A549 (cell line): ENCODE measurements around the gene MEF2A. TPM values are rescaled to one million over a fixed set of nuclear protein-coding genes. Genes with fewer than 3 reads are reported as not detected.

ENCODE experiments used
- ATAC-seq, 2 experiments: fragments of 200-7000 bp in 1 of 2; fragments of >200 bp in 1 of 2; cut with Nextera tagmentation in 1 of 2; cut with Tn5 transposase in 1 of 2; 3 replicates each; pipeline versions ENCODE4 v1.8.0 to v1.9.1; 2018 to 2020; ENCODE audit warnings: mild to moderate bottlenecking in 1 of 2, moderate library complexity in 1 of 2
- CTCF ChIA-PET: fragments of 300-600 bp; sonication (Branson Sonifier 250); formaldehyde crosslinking; extraction: SDS; loops from one replicate; lab custom pipeline; 2021; ENCODE audit warnings: antibody characterized with exemption, inconsistent platforms; lab: Yijun Ruan, JAX
- POLR2A ChIA-PET: fragments of 350-600 bp; formaldehyde crosslinking; extraction: SDS; loops from one replicate; lab custom pipeline; 2021; ENCODE audit warnings: antibody characterized with exemption, inconsistent platforms; lab: Yijun Ruan, JAX
- DNase-seq, 2 experiments: peaks; one replicate each; pipeline versions ENCODE4 v3.0.0 to v3.0.0-alpha.2; 2011 to 2016; ENCODE audit warnings: low read depth in 1 of 2, low spot score in 1 of 2
- FAIRE-seq: peaks from 2 replicates; lab custom pipeline; 2011; peaks lifted over from hg19 to GRCh38; lab: Jason Lieb, UNC
- H3K27ac ChIP-seq, 2 experiments: fragments of >200 bp; sonication (Bioruptor Twin); formaldehyde crosslinking; 3 replicates each; pipeline ENCODE4 v1.5.1; 2016 to 2017
- H3K4me1 ChIP-seq: fragments of >200 bp; sonication (Bioruptor Twin); formaldehyde crosslinking; 3 replicates; pipeline ENCODE4 v1.6.1; 2016
- H3K4me2 ChIP-seq: fragments of >200 bp; sonication (Bioruptor Twin); formaldehyde crosslinking; 3 replicates; pipeline ENCODE4 v1.6.1; 2016
- H3K4me3 ChIP-seq: fragments of >200 bp; sonication (Bioruptor Twin); formaldehyde crosslinking; 3 replicates; pipeline ENCODE4 v1.5.1; 2016
- H3K9me3 ChIP-seq: fragments of >200 bp; sonication (Bioruptor Twin); formaldehyde crosslinking; 3 replicates; pipeline ENCODE4 v1.6.1; 2016
- BHLHE40 ChIP-seq: IDR thresholded peaks from 2 replicates; pipeline ENCODE4 v1.6.1; 2012; ENCODE audit warnings: low read depth, low read length, inconsistent platforms
- CBX2 ChIP-seq: fragments of 200-600 bp; sonication (generic); IDR thresholded peaks from 2 replicates; pipeline ENCODE4 v1.6.1; 2016; ENCODE audit warnings: low read depth, mild to moderate bottlenecking, borderline replicate concordance
- E2F6 ChIP-seq: IDR thresholded peaks from 2 replicates; pipeline ENCODE4 v1.6.1; 2012; ENCODE audit warnings: low read depth, borderline replicate concordance
- EHF ChIP-seq: fragments of 250-450 bp; sonication (Bioruptor Pico); IDR thresholded peaks from 2 replicates; pipeline ENCODE4 v1.5.0; 2020; ENCODE audit warnings: mild to moderate bottlenecking
- HEYL ChIP-seq: fragments of 250-450 bp; sonication (Bioruptor Pico); IDR thresholded peaks from 2 replicates; pipeline ENCODE4 v1.8.0; 2021; ENCODE audit warnings: mild to moderate bottlenecking, moderate library complexity
- HOXB13 ChIP-seq: fragments of 250-450 bp; sonication (Bioruptor Pico); IDR thresholded peaks from 2 replicates; pipeline ENCODE4 v1.5.0; 2020; ENCODE audit warnings: low read depth, mild to moderate bottlenecking, moderate library complexity
- HOXB5 ChIP-seq: fragments of 250-450 bp; sonication (Bioruptor Pico); IDR thresholded peaks from 2 replicates; pipeline ENCODE4 v1.5.0; 2020; ENCODE audit warnings: mild to moderate bottlenecking, moderate library complexity
- KDM1A ChIP-seq: fragments of 200-600 bp; sonication (generic); IDR thresholded peaks from 2 replicates; pipeline ENCODE4 v1.6.1; 2016; ENCODE audit warnings: low read depth, mild to moderate bottlenecking
- KDM5A ChIP-seq: fragments of 200-600 bp; sonication (generic); IDR thresholded peaks from 2 replicates; pipeline ENCODE4 v1.6.1; 2016; ENCODE audit warnings: antibody characterized with exemption, mild to moderate bottlenecking
- MAFK ChIP-seq: fragments of 450-650 bp; IDR thresholded peaks from 2 replicates; pipeline ENCODE4 v1.6.1; 2014; ENCODE audit not compliant: partially characterized antibody
- MAZ ChIP-seq: fragments of 150-350 bp; IDR thresholded peaks from 2 replicates; pipeline ENCODE4 v1.6.1; 2014; ENCODE audit warnings: antibody characterized with exemption, low read depth, low read length, borderline replicate concordance
- NFE2L2 ChIP-seq: fragments of 150-350 bp; conservative IDR thresholded peaks from 2 replicates; pipeline ENCODE4 v1.6.1; 2014; ENCODE audit warnings: low read length
- RNF2 ChIP-seq: fragments of 200-600 bp; sonication (generic); IDR thresholded peaks from 2 replicates; pipeline ENCODE4 v1.6.1; 2016; ENCODE audit warnings: low read depth, mild to moderate bottlenecking, antibody characterized with exemption, moderate library complexity, borderline replicate concordance
- SREBF2 ChIP-seq: fragments of 450-650 bp; IDR thresholded peaks from 2 replicates; pipeline ENCODE4 v1.6.1; 2014; ENCODE audit warnings: mild to moderate bottlenecking, moderate library complexity
- ZC3H11A ChIP-seq: fragments of 450-650 bp; IDR thresholded peaks from 2 replicates; pipeline ENCODE4 v1.6.1; 2014; ENCODE audit warnings: antibody characterized with exemption, mild to moderate bottlenecking
- ZNF302 ChIP-seq: fragments of 250-450 bp; sonication (Bioruptor Pico); IDR thresholded peaks from 2 replicates; pipeline ENCODE4 v1.9.0; 2021; ENCODE audit warnings: inconsistent platforms, mild to moderate bottlenecking, moderate library complexity
- WGBS: methylation state at CpG from one replicate; pipeline ENCODE4 v1.1.6; 2017; ENCODE audit errors: missing lambda C conversion rate; 5-methylcytosine and 5-hydroxymethylcytosine counted together
- polyA plus RNA-seq, 4 experiments: library from polyadenylated mRNA; depleted of rRNA in 3 of 4; stranded (reverse); fragments of >200 nt; fragmentation: RNase III in 1 of 4; extraction: RNeasy Plus Mini Kit Qiagen cat#74134 plus additional on column Dnase treatment in 1 of 4; gene quantifications; 2 replicates in 3 of 4; 3 replicates in 1 of 4; pipeline ENCODE4 v1.2.3, GENCODE V29; 2011 to 2017
- TF ChIP-seq, protein P1 (sequence below): fragments of 250-450 bp; sonication (Bioruptor Pico); IDR thresholded peaks from 2 replicates; pipeline ENCODE4 v1.5.0; 2021; ENCODE audit warnings: mild to moderate bottlenecking, moderate library complexity, borderline replicate concordance
- TF ChIP-seq, protein P2 (sequence below): IDR thresholded peaks from 2 replicates; pipeline ENCODE4 v1.6.1; 2012
- TF ChIP-seq, protein P3 (sequence below): fragments of >200 bp; sonication (Bioruptor Twin); formaldehyde crosslinking; IDR thresholded peaks from 2 replicates; pipeline ENCODE4 v1.6.1; 2016
- TF ChIP-seq, protein P4 (sequence below): fragments of 450-650 bp; IDR thresholded peaks from 2 replicates; pipeline ENCODE4 v1.6.1; 2014; ENCODE audit warnings: antibody characterized with exemption
- TF ChIP-seq, protein P5 (sequence below): fragments of >200 bp; sonication (Bioruptor Twin); formaldehyde crosslinking; IDR thresholded peaks from 3 replicates; pipeline ENCODE4 v1.5.1; 2016

The MEF2A gene
- polyA plus RNA-seq, 2 of the 4 experiments (the other 2 are of a cell fraction): 15.0 to 43.4 TPM

DNA sequence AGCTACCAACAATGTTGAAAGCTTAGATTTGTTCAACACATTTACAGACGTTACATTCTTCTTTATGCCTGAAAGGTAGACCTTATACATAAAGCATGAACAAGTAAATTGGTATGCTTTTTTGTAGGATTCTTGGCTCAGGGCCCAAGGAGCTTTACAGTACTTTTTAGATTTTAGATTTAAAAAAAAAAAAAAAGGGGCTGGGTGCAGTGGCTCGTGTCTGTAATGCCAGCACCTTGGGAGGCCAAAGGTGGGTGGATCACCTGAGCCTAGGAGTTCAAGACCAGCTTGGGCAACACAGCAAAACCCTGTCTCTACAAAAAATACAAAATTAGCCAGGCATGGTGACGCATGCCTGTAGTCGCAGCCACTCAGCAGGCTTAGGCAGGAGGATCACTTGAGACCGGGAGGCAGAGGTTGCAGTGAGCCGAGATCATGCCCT is 39.7 kb downstream of the MEF2A start:
- Histone ChIP-seq H3K4me1 (no peaks in the 10 kb centered on the region), H3K9me3 (no peaks in the 10 kb centered on the region), H3K4me2 (no peak overlapping the region), H3K27ac (no peak overlapping the region), H3K4me3 (no peak overlapping the region)
- CTCF ChIA-PET: interaction anchor here (0.6 to 1.2 kb wide), 3 partner anchors 9 to 977 kb away, joined by 3 to 8 read pairs (median 3); no protein-coding TSS in a partner anchor
- POLR2A ChIA-PET: no interaction called here
- no peak for ATAC-seq
- FAIRE-seq: no peak
- DNase-seq: no peak
- 86% methylated on average over 6 of the region's 6 CpGs for WGBS
- TF ChIP-seq BHLHE40: no peak
- TF ChIP-seq HOXB13 (CRISPR knock-in tag): no peak
- no peak for TF ChIP-seq MAFK
- no peak for TF ChIP-seq ZC3H11A
- TF ChIP-seq, protein P1, sequence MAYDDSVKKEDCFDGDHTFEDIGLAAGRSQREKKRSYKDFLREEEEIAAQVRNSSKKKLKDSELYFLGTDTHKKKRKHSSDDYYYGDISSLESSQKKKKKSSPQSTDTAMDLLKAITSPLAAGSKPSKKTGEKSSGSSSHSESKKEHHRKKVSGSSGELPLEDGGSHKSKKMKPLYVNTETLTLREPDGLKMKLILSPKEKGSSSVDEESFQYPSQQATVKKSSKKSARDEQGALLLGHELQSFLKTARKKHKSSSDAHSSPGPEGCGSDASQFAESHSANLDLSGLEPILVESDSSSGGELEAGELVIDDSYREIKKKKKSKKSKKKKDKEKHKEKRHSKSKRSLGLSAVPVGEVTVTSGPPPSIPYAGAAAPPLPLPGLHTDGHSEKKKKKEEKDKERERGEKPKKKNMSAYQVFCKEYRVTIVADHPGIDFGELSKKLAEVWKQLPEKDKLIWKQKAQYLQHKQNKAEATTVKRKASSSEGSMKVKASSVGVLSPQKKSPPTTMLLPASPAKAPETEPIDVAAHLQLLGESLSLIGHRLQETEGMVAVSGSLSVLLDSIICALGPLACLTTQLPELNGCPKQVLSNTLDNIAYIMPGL: no peak
- no peak for TF ChIP-seq MAZ
- no peak for TF ChIP-seq KDM1A
- no peak for TF ChIP-seq CBX2
- TF ChIP-seq, protein P2, sequence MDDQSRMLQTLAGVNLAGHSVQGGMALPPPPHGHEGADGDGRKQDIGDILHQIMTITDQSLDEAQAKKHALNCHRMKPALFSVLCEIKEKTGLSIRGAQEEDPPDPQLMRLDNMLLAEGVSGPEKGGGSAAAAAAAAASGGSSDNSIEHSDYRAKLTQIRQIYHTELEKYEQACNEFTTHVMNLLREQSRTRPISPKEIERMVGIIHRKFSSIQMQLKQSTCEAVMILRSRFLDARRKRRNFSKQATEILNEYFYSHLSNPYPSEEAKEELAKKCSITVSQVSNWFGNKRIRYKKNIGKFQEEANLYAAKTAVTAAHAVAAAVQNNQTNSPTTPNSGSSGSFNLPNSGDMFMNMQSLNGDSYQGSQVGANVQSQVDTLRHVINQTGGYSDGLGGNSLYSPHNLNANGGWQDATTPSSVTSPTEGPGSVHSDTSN: no peak
- no peak for TF ChIP-seq ZNF302 (CRISPR knock-in tag)
- TF ChIP-seq, protein P3, sequence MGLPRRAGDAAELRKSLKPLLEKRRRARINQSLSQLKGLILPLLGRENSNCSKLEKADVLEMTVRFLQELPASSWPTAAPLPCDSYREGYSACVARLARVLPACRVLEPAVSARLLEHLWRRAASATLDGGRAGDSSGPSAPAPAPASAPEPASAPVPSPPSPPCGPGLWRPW: no peak
- TF ChIP-seq EHF (CRISPR knock-in tag): no peak
- no peak for TF ChIP-seq NFE2L2
- TF ChIP-seq HEYL (CRISPR knock-in tag): no peak
- TF ChIP-seq SREBF2: no peak
- no peak for TF ChIP-seq KDM5A
- TF ChIP-seq, protein P4, sequence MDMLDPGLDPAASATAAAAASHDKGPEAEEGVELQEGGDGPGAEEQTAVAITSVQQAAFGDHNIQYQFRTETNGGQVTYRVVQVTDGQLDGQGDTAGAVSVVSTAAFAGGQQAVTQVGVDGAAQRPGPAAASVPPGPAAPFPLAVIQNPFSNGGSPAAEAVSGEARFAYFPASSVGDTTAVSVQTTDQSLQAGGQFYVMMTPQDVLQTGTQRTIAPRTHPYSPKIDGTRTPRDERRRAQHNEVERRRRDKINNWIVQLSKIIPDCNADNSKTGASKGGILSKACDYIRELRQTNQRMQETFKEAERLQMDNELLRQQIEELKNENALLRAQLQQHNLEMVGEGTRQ: no peak
- TF ChIP-seq E2F6: no peak

- DNase-seq (no peak), ATAC-seq (no peak), FAIRE-seq (no peak)
- ChIA-PET POLR2A (no interaction called here), CTCF (interaction anchor here (0.6 to 1.2 kb wide), 2 partner anchors 9 to 978 kb away, joined by 3 to 8 read pairs; no protein-coding TSS in a partner anchor)
- Histone ChIP-seq H3K4me2 (no peak overlapping the region), H3K4me1 (no peaks in the 10 kb centered on the region), H3K4me3 (no peak overlapping the region), H3K27ac (no peak overlapping the region), H3K9me3 (no peaks in the 10 kb centered on the region)
- TF ChIP-seq HOXB5 (CRISPR knock-in tag) (no peak), RNF2 (no peak)
- TF ChIP-seq, protein P5, sequence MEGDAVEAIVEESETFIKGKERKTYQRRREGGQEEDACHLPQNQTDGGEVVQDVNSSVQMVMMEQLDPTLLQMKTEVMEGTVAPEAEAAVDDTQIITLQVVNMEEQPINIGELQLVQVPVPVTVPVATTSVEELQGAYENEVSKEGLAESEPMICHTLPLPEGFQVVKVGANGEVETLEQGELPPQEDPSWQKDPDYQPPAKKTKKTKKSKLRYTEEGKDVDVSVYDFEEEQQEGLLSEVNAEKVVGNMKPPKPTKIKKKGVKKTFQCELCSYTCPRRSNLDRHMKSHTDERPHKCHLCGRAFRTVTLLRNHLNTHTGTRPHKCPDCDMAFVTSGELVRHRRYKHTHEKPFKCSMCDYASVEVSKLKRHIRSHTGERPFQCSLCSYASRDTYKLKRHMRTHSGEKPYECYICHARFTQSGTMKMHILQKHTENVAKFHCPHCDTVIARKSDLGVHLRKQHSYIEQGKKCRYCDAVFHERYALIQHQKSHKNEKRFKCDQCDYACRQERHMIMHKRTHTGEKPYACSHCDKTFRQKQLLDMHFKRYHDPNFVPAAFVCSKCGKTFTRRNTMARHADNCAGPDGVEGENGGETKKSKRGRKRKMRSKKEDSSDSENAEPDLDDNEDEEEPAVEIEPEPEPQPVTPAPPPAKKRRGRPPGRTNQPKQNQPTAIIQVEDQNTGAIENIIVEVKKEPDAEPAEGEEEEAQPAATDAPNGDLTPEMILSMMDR: no peak
- WGBS: 67% methylated on average over 5 of the region's 5 CpGs
Observed at GRCh38 chr15:99605990-99606389, 40.2 kb downstream of the MEF2A start.
